GM23338 (cell line): Measurements from ENCODE around the gene ZNF536. TPM values are rescaled to one million over a fixed set of nuclear protein-coding genes. Genes with fewer than 3 reads are reported as not detected.

ENCODE experiments used
- ATAC-seq: fragments of 200-7000 bp; cut with Tn5 transposase; 3 replicates; pipeline ENCODE4 v1.9.1; 2020
- DNase-seq: peaks from one replicate; pipeline ENCODE4 v3.0.0-alpha.2; 2015; ENCODE audit warnings: low spot score
- H2AFZ ChIP-seq: fragments of 200-600 bp; sonication (generic); 2 replicates; pipeline ENCODE4 v1.8.0; 2016; ENCODE audit warnings: antibody characterized with exemption, mild to moderate bottlenecking, moderate library complexity
- H3F3A ChIP-seq: fragments of 200-600 bp; sonication (generic); replicated peaks from 2 replicates; pipeline ENCODE4 v1.8.0; 2017; ENCODE audit warnings: antibody characterized with exemption, mixed run types, low read depth
- H3K27ac ChIP-seq: fragments of 200-600 bp; sonication (generic); 2 replicates; pipeline ENCODE4 v1.6.1; 2016; ENCODE audit warnings: low read depth
- H3K27me3 ChIP-seq: fragments of 200-600 bp; sonication (generic); 2 replicates; pipeline ENCODE4 v1.8.0; 2016; ENCODE audit warnings: mild to moderate bottlenecking, mixed run types, moderate library complexity; ENCODE audit not compliant: insufficient read depth
- H3K36me3 ChIP-seq: fragments of 200-600 bp; sonication (generic); 2 replicates; pipeline ENCODE4 v1.8.0; 2016; ENCODE audit warnings: mild to moderate bottlenecking; ENCODE audit not compliant: insufficient read depth
- H3K4me1 ChIP-seq: fragments of 200-600 bp; sonication (generic); 2 replicates; pipeline ENCODE4 v1.8.0; 2016; ENCODE audit warnings: mild to moderate bottlenecking, moderate library complexity; ENCODE audit not compliant: insufficient read depth
- H3K4me2 ChIP-seq: fragments of 200-600 bp; sonication (generic); 2 replicates; pipeline ENCODE4 v1.7.1; 2017; ENCODE audit warnings: mixed run types
- H3K4me3 ChIP-seq: fragments of 200-600 bp; sonication (generic); 2 replicates; pipeline ENCODE4 v1.6.1; 2016; ENCODE audit warnings: mixed run types
- H3K79me2 ChIP-seq: fragments of 200-600 bp; sonication (generic); replicated peaks from 2 replicates; pipeline ENCODE4 v1.8.0; 2017; ENCODE audit warnings: mild to moderate bottlenecking; ENCODE audit not compliant: insufficient read depth
- H3K9me2 ChIP-seq: fragments of 200-600 bp; sonication (generic); 2 replicates; pipeline ENCODE4 v1.8.0; 2017; ENCODE audit not compliant: insufficient read depth
- H4K20me1 ChIP-seq: fragments of 200-600 bp; sonication (generic); replicated peaks from 2 replicates; pipeline ENCODE4 v1.8.0; 2017; ENCODE audit warnings: mild to moderate bottlenecking; ENCODE audit not compliant: insufficient read depth
- H3K27ac Mint-ChIP-seq: 2 replicates; pipeline ENCODE4 v1.8.0; 2020; ENCODE audit warnings: inconsistent platforms, mild to moderate bottlenecking, moderate library complexity, mixed read lengths
- H3K27me3 Mint-ChIP-seq: 3 replicates; pipeline ENCODE4 v1.8.0; 2022; ENCODE audit warnings: low read depth, mild to moderate bottlenecking, moderate library complexity, mixed read lengths, inconsistent platforms; ENCODE audit not compliant: insufficient read depth, poor library complexity
- H3K36me3 Mint-ChIP-seq: 3 replicates; pipeline ENCODE4 v1.8.0; 2021; ENCODE audit warnings: low read depth, mild to moderate bottlenecking, inconsistent platforms, moderate library complexity, mixed read lengths
- H3K4me1 Mint-ChIP-seq: 3 replicates; pipeline ENCODE4 v1.8.0; 2020; ENCODE audit warnings: mild to moderate bottlenecking, inconsistent platforms, mixed read lengths
- H3K4me3 Mint-ChIP-seq: 3 replicates; pipeline ENCODE4 v1.8.0; 2021; ENCODE audit warnings: moderate library complexity, mild to moderate bottlenecking, inconsistent platforms, mixed read lengths
- H3K9me3 Mint-ChIP-seq: 3 replicates; pipeline ENCODE4 v1.8.0; 2020; ENCODE audit warnings: moderate library complexity, mild to moderate bottlenecking, inconsistent platforms, mixed read lengths
- CTCF ChIP-seq, 2 experiments: fragments of 200-600 bp in 1 of 2; sonication (generic) in 1 of 2; conservative IDR thresholded peaks; 2 replicates each; pipeline versions ENCODE4 v1.5.1 to v1.6.1; 2016 to 2017; ENCODE audit warnings: antibody characterized with exemption in 2 of 2, low read depth in 2 of 2, mild to moderate bottlenecking in 2 of 2, moderate library complexity in 1 of 2
- ETS1 ChIP-seq: IDR thresholded peaks from 2 replicates; pipeline ENCODE4 v1.6.1; 2016; ENCODE audit warnings: antibody characterized with exemption
- EZH2 ChIP-seq: fragments of 200-600 bp; sonication (generic); IDR thresholded peaks from one replicate; pipeline ENCODE4 v1.8.0; 2017; ENCODE audit warnings: antibody characterized with exemption, mild to moderate bottlenecking, low read depth; ENCODE audit not compliant: unreplicated experiment
- EZH2phosphoT487 ChIP-seq: fragments of 200-600 bp; sonication (generic); IDR thresholded peaks from one replicate; pipeline ENCODE4 v1.8.1; 2018; ENCODE audit warnings: antibody characterized with exemption; ENCODE audit not compliant: unreplicated experiment
- NANOG ChIP-seq: IDR thresholded peaks from 2 replicates; pipeline ENCODE4 v1.6.1; 2016; ENCODE audit warnings: antibody characterized with exemption, borderline replicate concordance
- STAT1 ChIP-seq: IDR thresholded peaks from one replicate; pipeline ENCODE4 v1.6.1; 2016; ENCODE audit warnings: antibody characterized with exemption; ENCODE audit not compliant: unreplicated experiment
- ZNF114 ChIP-seq: fragments of 250-450 bp; sonication (Bioruptor Pico); IDR thresholded peaks from 2 replicates; pipeline ENCODE4 v1.5.0; 2020; ENCODE audit warnings: mild to moderate bottlenecking, moderate library complexity
- ZNF331 ChIP-seq: fragments of 250-450 bp; sonication (Bioruptor Pico); IDR thresholded peaks from 2 replicates; pipeline ENCODE4 v1.5.0; 2020; ENCODE audit warnings: low read depth, mild to moderate bottlenecking, moderate library complexity
- polyA plus RNA-seq: library from polyadenylated mRNA; unstranded; fragments of >200 nt; fragmentation: Nextera tagmentation; extraction: Ambion mirVana; gene quantifications from 2 replicates; pipeline ENCODE4 v1.2.1, GENCODE V29; 2016
- total RNA-seq: library from RNA; depleted of rRNA; stranded (reverse); fragments of >200 nt; shearing (Covaris generic); gene quantifications from 2 replicates; pipeline ENCODE4 v1.2.3, GENCODE V29; 2014
- TF ChIP-seq, protein P1 (sequence below): IDR thresholded peaks from one replicate; pipeline ENCODE4 v1.6.1; 2018; ENCODE audit warnings: antibody characterized with exemption; ENCODE audit not compliant: unreplicated experiment

The ZNF536 gene
- total and polyA plus RNA-seq, 2 experiments from 2014 or later, result 0.07 TPM; not detected in 1

DNA sequence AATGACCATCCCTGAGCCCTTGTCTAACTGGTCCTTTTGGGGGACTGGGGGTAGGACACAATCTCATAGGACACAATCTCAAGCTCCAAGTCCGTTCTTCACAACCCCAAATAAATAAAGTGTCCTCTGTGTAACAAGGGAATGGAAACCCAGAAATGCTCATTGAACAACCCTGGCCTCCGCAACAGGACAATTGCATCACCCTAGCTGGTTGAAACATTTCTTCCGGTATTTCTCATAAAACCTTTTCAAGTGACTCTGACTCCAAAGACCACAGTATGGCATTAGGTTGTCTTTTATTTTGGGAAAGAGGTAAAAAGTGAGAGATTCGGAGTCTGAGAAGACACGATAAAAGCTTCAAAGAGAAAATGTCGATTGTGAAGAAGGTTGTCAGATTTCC lies 186.6 kb downstream of the ZNF536 start:
- Mint-ChIP-seq H3K4me1 (peaks cover 51% of the 10 kb centered on the region), H3K4me3 (no peak overlapping the region), H3K36me3 (no peaks in the 10 kb centered on the region), H3K9me3 (no peaks in the 10 kb centered on the region; the same call in 2 of the 3 replicates), H3K27ac (peak overlapping the region; percentile 22), H3K27me3 (peaks cover 14% of the 10 kb centered on the region)
- no peaks in the 10 kb centered on the region for H3K27me3 ChIP-seq
- 0 out of 2 replicates have a peak, but pooled peaks cover 2% of the 10 kb centered on the region for H3F3A ChIP-seq
- H3K4me3 ChIP-seq, result no peak overlapping the region
- no peak for ATAC-seq
- peak overlapping the region; percentile 61 for H3K4me2 ChIP-seq
- no peak for DNase-seq
- peaks cover 25% of the 10 kb centered on the region for H3K9me2 ChIP-seq
- peaks cover 32% of the 10 kb centered on the region for H3K4me1 ChIP-seq
- H3K27ac ChIP-seq, result no peak overlapping the region
- peak overlapping the region; percentile 35; the same call in 1 of the 2 replicates for H2AFZ ChIP-seq
- no peak for TF ChIP-seq ZNF114 (CRISPR knock-in tag)
- no peak for TF ChIP-seq CTCF (conservative IDR thresholded peaks at IDR 0.05; ENCODE audit: low read depth in 2 of 2)
- no peak for TF ChIP-seq ETS1
- TF ChIP-seq EZH2phosphoT487, result no peak
- no peak for TF ChIP-seq ZNF331
- H4K20me1 ChIP-seq, result no peaks in the 10 kb centered on the region
- H3K36me3 ChIP-seq, result no peaks in the 10 kb centered on the region
- no peaks in the 10 kb centered on the region for H3K79me2 ChIP-seq

DNA sequence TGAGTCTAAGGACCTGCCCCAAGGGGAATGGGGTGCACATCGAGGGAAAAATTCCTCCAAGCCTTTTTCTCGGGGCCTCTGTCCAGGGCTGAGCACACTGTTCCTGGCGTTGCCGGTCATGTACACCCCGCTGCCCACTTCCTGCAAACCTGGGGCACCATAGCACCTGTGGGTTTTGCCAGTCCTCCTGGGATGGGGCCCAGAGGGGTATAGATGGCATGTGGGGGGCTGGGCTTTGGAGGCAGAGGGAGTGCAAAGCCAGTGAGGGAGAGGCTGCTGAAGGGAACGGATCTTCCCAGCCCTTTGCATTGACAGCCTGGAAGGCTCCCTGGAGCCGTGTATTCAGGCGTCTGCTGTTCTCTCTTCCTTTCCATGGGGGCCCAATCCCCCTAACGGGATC lies 187.3 kb downstream of the ZNF536 start:
- H4K20me1 ChIP-seq, result no peaks in the 10 kb centered on the region
- Mint-ChIP-seq H3K9me3 (no peaks in the 10 kb centered on the region; the same call in 2 of the 3 replicates), H3K4me3 (no peak overlapping the region), H3K36me3 (no peaks in the 10 kb centered on the region), H3K27ac (no peak overlapping the region), H3K4me1 (peaks cover 56% of the 10 kb centered on the region), H3K27me3 (peaks cover 15% of the 10 kb centered on the region)
- 0 out of 2 replicates have a peak, but pooled peaks cover 2% of the 10 kb centered on the region for H3F3A ChIP-seq
- H3K4me1 ChIP-seq, result peaks cover 32% of the 10 kb centered on the region
- peaks cover 25% of the 10 kb centered on the region for H3K9me2 ChIP-seq
- DNase-seq (no peak), ATAC-seq (no peak)
- H3K27ac ChIP-seq, result no peak overlapping the region
- H3K4me3 ChIP-seq, result no peak overlapping the region
- H3K79me2 ChIP-seq, result no peaks in the 10 kb centered on the region
- peak overlapping the region; percentile 61; the same call in 1 of the 2 replicates for H3K4me2 ChIP-seq
- H2AFZ ChIP-seq, result no peak overlapping the region
- H3K36me3 ChIP-seq, result no peaks in the 10 kb centered on the region
- H3K27me3 ChIP-seq, result no peaks in the 10 kb centered on the region
- TF ChIP-seq ZNF331 (no peak), STAT1 (no peak), ZNF114 (CRISPR knock-in tag) (no peak), NANOG (no peak), ETS1 (no peak), EZH2phosphoT487 (no peak), CTCF (conservative IDR thresholded peaks at IDR 0.05; ENCODE audit: low read depth in 2 of 2) (no peak), EZH2 (no peak)
- TF ChIP-seq, protein P1, sequence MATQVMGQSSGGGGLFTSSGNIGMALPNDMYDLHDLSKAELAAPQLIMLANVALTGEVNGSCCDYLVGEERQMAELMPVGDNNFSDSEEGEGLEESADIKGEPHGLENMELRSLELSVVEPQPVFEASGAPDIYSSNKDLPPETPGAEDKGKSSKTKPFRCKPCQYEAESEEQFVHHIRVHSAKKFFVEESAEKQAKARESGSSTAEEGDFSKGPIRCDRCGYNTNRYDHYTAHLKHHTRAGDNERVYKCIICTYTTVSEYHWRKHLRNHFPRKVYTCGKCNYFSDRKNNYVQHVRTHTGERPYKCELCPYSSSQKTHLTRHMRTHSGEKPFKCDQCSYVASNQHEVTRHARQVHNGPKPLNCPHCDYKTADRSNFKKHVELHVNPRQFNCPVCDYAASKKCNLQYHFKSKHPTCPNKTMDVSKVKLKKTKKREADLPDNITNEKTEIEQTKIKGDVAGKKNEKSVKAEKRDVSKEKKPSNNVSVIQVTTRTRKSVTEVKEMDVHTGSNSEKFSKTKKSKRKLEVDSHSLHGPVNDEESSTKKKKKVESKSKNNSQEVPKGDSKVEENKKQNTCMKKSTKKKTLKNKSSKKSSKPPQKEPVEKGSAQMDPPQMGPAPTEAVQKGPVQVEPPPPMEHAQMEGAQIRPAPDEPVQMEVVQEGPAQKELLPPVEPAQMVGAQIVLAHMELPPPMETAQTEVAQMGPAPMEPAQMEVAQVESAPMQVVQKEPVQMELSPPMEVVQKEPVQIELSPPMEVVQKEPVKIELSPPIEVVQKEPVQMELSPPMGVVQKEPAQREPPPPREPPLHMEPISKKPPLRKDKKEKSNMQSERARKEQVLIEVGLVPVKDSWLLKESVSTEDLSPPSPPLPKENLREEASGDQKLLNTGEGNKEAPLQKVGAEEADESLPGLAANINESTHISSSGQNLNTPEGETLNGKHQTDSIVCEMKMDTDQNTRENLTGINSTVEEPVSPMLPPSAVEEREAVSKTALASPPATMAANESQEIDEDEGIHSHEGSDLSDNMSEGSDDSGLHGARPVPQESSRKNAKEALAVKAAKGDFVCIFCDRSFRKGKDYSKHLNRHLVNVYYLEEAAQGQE, result no peak
